HG02870 (cell line): ENCODE results near the gene FOXC1.

Source experiments
- ATAC-seq: cut with Tn5 transposase; IDR thresholded peaks from one replicate; pipeline ENCODE4 v1.9.1; 2021; ENCODE audit warnings: mild to moderate bottlenecking, moderate library complexity; ENCODE audit not compliant: unreplicated experiment

FOXC1 gene

DNA sequence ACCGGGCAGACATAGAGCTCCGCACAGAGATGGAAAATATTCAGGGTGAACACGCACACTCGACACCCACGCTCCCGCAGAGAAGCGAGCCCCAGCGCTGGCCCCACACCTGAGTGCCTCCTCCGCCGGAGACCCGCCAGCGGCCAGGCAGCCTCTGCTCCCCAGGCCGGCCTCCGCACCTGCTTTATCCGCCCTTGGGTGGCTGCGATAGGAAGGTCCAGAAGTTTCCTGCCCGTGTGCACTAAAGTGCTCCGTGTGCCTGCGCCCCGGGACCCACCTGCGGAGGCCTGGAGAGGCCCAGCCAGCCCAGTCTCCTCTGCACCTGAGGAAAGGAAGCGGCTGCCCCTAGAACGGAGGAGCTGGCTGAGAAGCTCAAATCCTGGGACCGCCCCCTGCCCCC, 10.8 kb upstream of the FOXC1 start:
- ATAC-seq = no peak

DNA sequence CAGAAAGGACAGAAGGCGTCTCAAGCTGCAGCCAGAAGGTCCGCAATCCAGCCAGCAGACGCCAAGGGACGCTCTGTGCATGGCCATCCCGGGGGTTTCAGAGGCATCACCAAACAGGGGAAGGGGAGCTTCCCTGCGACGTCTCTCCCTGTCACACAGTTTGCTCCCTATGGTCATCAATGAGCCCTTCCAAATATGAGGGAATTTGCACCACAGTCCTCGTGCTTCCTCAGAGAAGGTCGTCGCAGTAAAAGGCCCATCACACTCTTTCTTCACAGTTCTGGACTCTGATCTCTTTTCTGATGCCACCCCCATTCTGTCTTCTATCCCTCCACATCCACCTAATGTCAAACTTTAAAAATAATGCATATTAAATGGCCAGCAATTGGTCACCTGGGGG, 10.2 kb upstream of the FOXC1 start:
- no peak for ATAC-seq

DNA sequence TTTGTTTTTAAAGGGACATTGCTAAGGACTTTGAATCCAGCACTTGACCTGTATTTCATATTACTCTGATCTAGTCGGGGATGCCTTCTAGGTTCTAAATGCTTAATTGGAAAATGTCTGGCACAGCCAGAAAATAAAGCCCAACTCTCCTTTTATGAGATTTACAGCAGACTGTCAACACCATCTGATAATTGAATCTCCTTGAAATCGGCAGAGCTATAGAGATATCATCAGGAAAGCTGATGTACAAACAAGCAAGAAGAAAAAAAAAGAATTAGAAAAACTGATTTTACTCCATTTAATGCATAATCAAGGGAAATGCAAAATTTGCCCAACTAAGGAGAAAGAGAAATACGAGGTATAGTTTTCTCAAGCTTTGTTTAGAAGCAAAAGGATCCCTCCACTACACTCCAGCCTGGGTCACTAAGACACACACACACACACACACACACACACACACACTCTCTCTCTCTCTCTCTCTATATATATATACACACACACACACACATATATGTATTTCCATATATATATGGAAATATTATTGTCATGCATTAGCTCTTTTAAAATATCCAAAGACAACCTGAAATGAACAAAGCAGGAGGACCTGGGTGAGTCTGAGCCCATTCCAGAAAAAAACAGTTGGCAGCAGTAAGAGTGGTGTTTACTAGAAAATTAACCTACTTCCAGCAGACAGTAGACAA, 9.5 kb upstream of the FOXC1 start:
- no peak for ATAC-seq

DNA sequence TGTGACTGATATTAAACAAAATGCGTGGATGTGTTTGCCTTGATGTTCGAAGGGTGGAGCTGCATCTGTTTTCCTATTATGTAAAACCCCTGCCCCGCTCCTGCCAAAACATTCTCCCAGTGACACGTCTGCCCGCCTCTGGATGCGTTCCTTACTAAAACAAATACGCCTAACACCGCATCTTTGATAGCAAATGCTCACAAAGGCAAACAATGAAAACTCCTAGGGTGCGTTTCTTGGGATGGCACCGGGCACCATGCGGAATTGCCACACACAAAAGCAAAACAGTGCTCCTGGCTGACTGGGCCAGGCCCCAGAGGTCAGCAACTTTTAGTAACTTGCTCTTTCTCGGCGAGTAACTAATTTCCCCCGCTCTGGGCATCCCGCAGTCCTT, 9.0 kb upstream of the FOXC1 start:
- ATAC-seq = no peak

DNA sequence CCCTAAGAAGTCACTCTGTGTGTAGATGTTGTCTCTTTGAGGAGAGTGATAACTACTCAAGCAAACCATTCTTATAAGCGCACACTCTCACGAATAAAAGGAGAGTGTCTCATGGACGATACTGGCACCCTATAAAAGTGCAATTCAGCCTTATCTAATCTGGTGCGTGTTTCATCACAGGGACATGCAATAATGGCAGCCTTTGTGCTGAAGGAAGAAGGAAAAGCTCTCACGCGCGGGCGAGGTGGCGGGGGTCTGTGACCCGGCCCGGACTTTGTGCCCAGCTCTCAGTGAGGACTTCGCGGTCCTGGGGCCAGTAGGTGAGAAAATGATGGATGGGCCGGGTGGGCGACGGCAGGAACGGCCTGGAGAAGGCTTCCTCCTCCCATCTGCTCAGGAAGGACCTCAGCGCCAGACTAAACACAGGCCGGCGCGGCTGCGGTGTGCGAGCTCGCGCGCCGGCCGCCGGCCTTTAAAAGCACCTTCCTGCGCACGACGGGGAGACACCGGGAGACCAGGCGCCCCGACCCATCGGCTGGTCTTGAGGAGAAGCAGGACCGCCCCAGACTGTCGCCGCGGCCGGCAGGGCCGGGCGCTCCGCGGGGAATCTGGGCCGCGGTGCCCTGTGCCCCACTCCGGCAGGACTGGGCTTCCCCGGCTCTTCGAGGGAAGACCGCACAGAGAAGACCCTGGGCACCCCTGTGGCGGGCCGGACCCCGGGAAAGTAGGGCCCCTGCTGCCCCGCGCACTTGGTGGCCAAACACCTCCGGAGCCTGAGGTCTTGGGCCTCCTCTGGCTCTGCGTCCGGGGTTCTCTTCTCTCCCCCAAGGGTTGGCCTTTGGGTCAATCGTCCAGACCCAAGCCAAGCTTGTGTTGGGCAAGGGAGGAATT, 8.3 kb upstream of the FOXC1 start:
- ATAC-seq = no peak

DNA sequence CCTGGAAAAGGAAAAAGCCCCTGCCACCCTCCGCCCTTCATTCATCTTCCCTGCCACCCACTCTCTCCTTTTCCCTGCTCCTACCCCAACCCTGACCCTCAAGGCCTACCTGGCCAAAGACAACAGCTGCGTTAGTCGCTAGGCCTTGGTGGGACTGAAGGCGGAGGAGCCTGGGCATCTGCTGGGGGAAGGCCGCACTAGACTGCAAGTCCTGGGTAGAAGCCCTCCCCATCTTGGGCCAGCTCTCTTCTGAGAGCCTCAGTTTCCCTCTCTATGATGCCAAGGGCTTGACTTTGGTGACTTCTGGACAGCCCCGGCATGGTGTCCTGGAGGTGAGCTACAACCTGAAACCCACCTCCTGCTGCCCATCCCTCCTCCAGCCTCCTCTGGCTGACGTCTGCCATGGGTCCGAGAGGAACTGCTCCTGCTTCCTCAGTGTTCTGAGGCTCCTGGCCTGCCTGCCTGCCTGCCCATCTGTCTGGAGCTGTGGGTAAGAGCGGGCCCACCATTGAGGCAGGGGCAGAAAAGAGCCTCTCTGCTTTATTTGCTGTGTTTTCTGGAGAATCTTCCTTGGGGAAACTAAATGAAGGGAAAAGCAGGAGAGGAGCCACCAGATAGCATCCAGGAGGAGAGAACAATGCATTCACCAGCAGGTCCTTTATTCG, 7.5 kb upstream of the FOXC1 start:
- no peak for ATAC-seq

DNA sequence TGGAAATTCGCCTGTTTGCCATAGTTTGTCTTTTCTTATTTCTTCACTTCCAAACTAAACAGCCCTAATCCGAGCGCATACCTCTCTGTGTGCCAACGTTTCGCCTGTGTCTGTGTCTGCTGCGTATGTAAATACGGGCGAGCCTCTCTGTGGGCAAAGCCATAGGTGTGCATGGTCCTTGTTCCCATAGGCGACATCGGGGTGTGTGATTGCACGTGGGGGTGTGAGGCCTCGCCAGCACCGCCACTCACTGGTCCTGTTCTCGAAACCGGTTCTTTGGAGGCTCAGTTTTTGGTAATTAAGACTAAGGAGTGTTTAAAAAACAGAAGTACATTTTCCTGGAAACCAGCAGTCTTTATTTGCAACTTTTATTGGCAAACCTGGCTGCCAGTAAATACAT, 6.0 kb upstream of the FOXC1 start:
- no peak for ATAC-seq

DNA sequence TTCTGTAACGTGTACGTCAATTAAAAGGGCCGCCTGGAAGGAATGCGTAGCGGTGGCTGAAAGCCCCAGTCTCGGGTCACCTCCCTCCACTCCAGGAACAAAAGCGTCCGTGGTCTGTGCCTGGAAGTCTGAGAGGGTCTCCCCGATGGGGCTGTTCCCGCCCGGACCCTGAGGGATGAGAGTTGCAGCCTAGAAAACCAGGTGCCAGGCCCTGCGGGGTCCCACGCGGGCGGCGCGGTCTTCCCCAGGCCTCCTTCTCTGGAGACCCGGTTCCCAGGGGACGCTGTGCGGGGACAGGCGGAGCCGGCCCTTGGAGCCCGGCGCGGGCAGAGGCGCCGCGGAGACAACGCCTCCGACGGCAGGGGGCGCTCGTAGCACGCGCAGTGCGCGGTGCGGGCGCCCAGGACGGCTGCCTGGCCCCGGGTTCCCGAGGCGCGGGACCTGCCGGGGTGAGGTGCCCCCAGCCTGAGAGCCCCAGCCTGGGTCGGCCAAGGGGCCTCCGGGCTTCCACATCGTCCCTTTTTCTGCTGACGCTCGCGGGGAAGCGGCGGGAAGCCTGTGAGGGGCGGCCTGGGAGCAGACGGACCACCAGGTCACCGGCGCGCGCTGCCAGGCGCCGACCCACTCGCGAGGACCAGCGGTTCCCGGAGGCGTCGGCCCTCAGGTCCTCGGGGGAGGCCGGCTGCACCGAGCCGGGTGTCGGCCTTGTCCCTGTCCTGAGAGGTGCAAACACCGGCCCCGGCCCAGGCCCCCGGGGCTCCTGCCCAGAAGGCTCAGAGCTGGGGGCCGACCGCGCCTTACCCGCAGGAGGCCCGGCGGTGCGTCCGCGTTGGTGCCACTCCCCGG, 5.3 kb upstream of the FOXC1 start:
- no peak for ATAC-seq

DNA sequence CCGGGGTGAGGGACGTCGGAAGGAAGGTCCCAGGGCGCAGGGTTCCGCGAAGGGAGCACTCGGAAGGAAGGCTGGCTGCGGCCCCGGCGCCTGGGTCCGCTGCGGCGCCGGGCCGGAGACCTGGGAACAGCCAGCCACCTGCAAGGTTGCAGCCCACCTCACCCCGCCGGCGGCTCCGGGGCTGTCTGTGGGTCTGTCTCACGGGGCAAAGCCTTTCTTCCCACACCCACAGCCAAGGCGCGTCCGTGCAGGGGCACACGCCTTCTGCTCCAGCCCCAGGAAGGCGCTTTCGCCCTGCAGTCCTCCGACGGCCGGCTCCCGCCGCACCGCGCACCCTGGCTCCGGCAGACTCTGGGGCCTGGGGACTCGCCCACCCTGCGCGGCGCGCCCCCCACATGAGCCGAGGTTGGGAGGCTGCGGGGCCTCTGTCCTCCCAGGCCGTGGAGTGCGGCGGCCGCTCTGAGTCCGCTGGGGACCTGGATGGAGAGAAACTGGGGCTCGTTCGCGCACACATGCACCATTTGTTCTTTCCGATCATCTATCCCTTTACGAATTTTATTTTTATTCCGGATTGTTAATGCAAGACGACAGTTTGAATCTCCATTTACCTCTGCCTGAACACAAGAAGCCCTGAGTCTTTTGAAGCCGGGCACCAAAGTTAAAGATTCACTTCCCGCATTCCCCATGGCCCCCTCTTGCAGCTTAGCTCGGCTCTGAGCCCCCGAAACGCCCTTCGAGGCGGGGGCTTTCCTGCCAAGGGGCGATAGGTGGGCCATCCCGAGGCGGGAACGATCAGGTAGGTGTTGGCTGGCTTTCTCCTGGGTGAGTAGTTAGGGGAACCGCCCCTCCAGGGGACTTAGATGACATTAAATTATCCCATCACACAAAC, 4.5 kb upstream of the FOXC1 start:
- no peak for ATAC-seq

DNA sequence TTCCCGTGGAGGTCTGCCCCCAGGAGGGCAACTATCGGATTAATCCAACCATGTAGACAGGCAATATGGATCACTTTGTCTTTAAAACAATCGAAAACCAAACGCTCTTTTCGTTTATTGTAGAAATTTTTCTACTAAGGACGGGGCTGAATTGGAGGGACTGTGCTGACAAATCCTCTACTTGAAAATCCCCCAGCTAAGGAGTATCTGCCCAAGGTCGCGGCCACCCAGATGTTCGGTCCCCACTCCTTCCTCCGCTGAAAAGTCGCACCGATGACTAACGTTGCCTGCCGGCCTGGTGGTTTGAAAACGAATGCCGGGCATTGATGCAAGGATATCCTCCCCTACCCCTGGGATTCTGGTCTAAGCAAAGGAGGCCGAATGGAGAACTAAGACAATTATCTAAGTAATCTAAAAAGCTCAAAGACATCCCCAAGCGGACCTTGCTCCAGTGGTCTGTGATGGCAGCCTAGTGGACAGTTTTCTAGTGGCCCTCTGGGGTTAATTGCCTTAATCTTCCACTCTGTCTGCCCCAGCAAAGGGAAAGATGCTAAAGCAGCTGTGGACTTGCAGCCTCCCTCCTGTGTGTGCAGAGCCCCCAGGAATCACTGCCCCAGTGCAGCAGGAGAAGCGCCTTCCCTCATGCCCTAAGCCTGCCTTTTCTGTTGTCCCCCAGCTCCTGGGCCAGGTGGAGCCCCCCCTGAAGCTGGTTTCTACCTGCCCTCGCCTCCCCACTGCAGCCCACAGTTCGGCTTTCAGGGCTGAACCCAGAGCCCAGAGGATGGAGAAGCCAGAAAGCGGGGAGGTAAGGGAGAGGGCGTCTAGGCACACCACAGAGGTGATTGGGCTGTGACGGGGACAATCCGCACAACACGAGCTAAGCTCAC, 3.6 kb upstream of the FOXC1 start:
- ATAC-seq = no peak

DNA sequence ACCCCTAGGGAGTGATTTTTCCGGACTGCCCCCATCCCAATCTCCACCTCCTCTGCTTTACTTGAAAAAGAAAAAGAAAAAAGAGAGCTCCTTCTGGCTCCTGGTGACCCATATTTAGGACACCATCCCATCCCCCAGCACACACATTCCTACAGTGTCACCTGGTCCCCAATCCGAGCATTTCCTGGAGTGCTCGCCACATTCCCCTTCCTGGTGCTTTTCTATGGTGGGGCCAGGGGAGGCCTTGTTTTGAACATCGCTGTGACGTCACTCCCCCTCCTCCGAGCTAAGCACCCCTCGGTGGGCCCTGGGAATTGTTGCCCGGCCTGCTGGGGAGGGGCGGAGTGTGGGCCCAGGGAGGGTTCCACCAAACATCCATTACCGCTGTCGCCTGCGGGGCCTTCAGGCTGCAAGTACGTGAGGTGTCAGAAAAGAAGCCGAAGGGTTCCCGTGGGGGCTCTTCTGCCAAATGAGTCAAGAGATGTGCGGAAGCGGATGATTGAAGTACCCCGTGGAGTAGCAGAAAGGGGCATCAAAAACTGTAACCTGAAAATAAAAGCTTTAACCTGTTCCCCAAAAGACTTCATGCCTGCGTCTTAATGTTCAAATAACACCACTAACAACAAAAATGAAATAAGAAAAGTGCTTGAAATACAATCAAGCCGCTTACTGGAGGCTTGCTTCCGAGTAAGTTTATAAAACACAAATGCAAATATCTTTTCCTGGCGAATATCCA, 2.8 kb upstream of the FOXC1 start:
- ATAC-seq = no peak

DNA sequence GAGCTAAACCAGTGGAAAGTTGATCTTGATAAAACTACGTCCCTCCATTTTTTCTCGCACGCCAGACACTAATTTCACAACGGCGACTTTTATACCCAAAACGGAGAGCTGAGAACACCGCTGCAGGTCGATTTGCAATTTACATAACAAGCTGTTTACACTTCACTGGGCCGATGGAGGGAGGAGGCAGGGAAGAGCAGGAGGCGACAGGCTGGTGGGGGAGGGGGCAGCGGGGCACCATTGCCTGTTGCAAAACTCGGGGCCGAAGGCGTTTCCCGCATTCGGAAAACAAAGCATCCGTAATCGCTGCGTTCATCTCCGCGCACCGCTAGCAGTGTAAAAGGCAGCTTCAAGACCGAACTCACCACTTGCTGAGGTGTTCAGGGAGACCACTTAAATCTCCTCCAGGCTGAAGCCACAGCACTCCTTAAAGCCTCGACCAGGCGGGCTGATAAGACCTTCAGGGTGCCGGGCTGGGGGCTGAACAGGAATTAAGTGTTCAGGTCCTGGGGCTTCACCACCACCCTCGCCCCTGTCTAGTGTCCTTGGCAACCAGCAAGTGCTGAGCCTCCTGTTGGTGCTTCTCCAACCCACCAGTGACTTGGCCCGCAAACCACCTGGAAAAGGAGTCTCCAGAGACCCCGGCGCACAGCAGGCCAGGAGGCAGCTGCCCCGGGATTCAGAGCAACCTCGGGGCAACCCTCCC, 2.0 kb upstream of the FOXC1 start:
- ATAC-seq = no peak

DNA sequence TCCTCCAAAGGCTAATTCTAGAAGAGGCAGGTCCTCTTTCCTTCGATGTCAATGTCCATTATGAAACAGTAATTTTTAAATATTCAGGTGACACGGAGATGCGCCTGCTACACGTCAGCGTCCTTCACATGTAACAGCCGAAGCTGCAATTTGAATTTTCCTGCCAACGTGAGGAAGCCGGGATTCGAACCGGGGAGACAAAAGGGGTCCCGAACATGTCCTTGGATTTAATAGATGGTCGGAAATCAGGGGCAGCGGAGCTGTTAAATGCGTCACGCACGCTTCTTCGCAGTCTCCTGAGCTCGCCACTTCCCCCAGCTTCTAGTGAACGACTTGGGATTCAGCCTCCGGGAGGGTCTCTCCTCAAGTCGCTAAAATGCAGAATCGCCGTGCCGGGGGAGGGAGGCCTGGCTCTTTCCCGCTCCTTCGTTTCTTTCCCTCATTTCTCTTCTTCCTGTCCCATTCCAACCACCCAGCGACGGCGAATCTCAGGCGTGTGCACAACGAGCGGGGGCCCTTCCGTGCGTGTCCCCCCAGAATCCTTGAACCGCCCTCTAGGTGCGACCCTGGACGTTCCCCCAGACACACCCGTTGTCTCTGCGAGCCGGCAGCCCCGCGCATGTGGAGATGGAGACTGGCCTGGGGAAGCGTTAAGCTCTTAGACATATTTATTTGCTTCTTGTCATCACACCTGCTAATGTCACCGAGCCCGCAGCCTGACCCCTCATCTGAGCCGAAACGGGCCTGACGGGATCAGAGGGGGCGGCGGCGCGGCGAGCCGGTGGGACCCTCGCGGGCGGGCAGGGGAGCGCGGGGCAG, 1.3 kb upstream of the FOXC1 start:
- no peak for ATAC-seq

DNA sequence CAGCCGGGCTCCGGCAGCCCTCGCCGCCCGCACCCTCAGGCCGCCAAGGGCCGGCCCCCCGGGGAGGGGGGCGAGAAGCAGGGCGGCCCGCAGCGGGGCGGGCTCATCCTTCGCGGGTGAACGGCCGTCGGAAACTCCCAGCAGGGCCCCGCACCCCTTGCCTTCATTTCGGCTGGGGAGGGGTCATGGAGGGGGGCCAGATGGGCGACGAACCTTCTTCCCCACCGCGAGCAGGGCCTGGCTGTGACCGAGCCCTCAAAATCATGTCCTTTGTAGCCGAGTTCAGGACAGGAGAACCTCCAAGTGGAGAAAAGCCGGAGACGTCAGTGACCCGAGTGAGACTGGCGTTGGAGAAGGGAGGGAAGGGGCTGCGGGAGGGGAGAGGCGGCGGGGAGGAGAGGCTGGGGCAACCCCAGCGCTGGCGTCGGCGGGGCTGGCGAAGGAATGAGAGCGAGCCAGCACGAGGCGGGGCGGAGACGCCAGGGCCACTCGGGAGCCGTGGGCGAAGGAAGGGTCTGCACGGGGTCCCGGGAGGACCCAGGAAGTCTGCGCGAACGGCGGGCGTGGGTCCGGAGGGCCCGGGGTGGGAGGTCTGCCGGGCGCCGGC, 571 bp upstream of the FOXC1 start:
- ATAC-seq = no peak

DNA sequence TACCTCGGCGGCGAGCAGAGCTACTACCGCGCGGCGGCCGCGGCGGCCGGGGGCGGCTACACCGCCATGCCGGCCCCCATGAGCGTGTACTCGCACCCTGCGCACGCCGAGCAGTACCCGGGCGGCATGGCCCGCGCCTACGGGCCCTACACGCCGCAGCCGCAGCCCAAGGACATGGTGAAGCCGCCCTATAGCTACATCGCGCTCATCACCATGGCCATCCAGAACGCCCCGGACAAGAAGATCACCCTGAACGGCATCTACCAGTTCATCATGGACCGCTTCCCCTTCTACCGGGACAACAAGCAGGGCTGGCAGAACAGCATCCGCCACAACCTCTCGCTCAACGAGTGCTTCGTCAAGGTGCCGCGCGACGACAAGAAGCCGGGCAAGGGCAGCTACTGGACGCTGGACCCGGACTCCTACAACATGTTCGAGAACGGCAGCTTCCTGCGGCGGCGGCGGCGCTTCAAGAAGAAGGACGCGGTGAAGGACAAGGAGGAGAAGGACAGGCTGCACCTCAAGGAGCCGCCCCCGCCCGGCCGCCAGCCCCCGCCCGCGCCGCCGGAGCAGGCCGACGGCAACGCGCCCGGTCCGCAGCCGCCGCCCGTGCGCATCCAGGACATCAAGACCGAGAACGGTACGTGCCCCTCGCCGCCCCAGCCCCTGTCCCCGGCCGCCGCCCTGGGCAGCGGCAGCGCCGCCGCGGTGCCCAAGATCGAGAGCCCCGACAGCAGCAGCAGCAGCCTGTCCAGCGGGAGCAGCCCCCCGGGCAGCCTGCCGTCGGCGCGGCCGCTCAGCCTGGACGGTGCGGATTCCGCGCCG, 994 bp downstream of the FOXC1 start:
- peak; percentile 10 for ATAC-seq

DNA sequence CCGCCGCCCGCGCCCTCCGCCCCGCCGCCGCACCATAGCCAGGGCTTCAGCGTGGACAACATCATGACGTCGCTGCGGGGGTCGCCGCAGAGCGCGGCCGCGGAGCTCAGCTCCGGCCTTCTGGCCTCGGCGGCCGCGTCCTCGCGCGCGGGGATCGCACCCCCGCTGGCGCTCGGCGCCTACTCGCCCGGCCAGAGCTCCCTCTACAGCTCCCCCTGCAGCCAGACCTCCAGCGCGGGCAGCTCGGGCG, 1.5 kb downstream of the FOXC1 start:
- ATAC-seq = no peak
